HepG2 (cell line): ENCODE measurements around the gene FFAR1. TPM values are rescaled to one million over a fixed set of nuclear protein-coding genes. Genes with fewer than 3 reads are reported as not detected.

Experiments
- ATAC-seq: fragments of 200-7000 bp; cut with Tn5 transposase; 3 replicates; pipeline ENCODE4 v1.9.1; 2020; ENCODE audit warnings: mild to moderate bottlenecking, moderate library complexity
- BruUV-seq: library from RNA; stranded (reverse); fragments of 400-500 nt; replicated peaks from 2 replicates; lab custom pipeline; 2021; lab: Mats Ljungman, UMichigan
- CTCF ChIA-PET: fragments of 300-600 bp; formaldehyde crosslinking; extraction: SDS; loops from one replicate; lab custom pipeline; 2021; ENCODE audit warnings: low total read pairs, inconsistent platforms, low intra/inter-chr PET ratio; lab: Yijun Ruan, JAX
- POLR2A ChIA-PET: fragments of 350-600 bp; sonication (Branson Sonifier 250); formaldehyde crosslinking; loops from one replicate; lab custom pipeline; 2020; ENCODE audit warnings: antibody characterized with exemption, inconsistent platforms; lab: Yijun Ruan, JAX
- DNase-seq: peaks from one replicate; pipeline ENCODE4 v3.0.0-alpha.2; 2015; ENCODE audit warnings: low spot score
- FAIRE-seq: peaks from 3 replicates; lab custom pipeline; 2011; peaks lifted over from hg19 to GRCh38; lab: Jason Lieb, UNC
- H2AFZ ChIP-seq: one replicate; pipeline ENCODE4 v1.6.1; 2011; ENCODE audit warnings: low read length, inconsistent platforms
- H3K27ac ChIP-seq: fragments of 300-600 bp; 3 replicates; pipeline ENCODE4 v1.8.0; 2011; ENCODE audit warnings: mixed run types, mild to moderate bottlenecking, mixed read lengths, low read length, inconsistent platforms; ENCODE audit not compliant: insufficient read depth; ENCODE audit errors: extremely low read length
- H3K27me3 ChIP-seq, 2 experiments: fragments of 200-600 bp in 1 of 2; 2 replicates in 1 of 2; 3 replicates in 1 of 2; pipeline versions ENCODE4 v1.6.0 to v1.8.0; 2011; ENCODE audit warnings: low read length in 2 of 2, mild to moderate bottlenecking in 2 of 2, moderate library complexity in 2 of 2, inconsistent platforms in 1 of 2; ENCODE audit not compliant: insufficient read depth in 2 of 2, control insufficient read depth in 1 of 2
- H3K36me3 ChIP-seq, 2 experiments: fragments of 200-600 bp in 1 of 2; replicated peaks in 1 of 2; 2 replicates in 1 of 2; 3 replicates in 1 of 2; pipeline versions ENCODE4 v1.5.1 to v1.8.0; 2011; ENCODE audit warnings: low read length in 2 of 2, inconsistent platforms in 1 of 2; ENCODE audit not compliant: insufficient read depth in 2 of 2, control insufficient read depth in 1 of 2
- H3K4me1 ChIP-seq: 2 replicates; pipeline ENCODE4 v1.5.1; 2012; ENCODE audit warnings: low read length, inconsistent platforms; ENCODE audit not compliant: insufficient read depth
- H3K4me2 ChIP-seq: 2 replicates; pipeline ENCODE4 v1.6.0; 2011; ENCODE audit warnings: low read depth, low read length, inconsistent platforms
- H3K4me3 ChIP-seq, 3 experiments: fragments of 200-600 bp in 1 of 3; sonication (generic), shearing (Covaris generic) in 1 of 3; replicated peaks in 1 of 3; 2 replicates each; pipeline ENCODE4 v1.5.1; 2011 to 2016; ENCODE audit warnings: low read length in 3 of 3, inconsistent platforms in 2 of 3, low read depth in 2 of 3, mild to moderate bottlenecking in 2 of 3, control low read depth in 1 of 3, mixed read lengths in 1 of 3; ENCODE audit not compliant: insufficient read depth in 1 of 3
- H3K79me2 ChIP-seq: one replicate; pipeline ENCODE4 v1.6.1; 2011; ENCODE audit warnings: low read length, inconsistent platforms; ENCODE audit not compliant: insufficient read depth
- H3K9ac ChIP-seq: 2 replicates; pipeline ENCODE4 v1.6.0; 2011; ENCODE audit warnings: mild to moderate bottlenecking, low read depth, low read length, inconsistent platforms; ENCODE audit not compliant: insufficient read depth
- H3K9me3 ChIP-seq: 2 replicates; pipeline ENCODE4 v1.5.1; 2012; ENCODE audit warnings: mild to moderate bottlenecking, low read length
- H4K20me1 ChIP-seq: 2 replicates; pipeline ENCODE4 v1.6.0; 2011; ENCODE audit warnings: inconsistent platforms, mild to moderate bottlenecking, low read length, moderate library complexity; ENCODE audit not compliant: insufficient read depth
- ATF7 ChIP-seq, 2 experiments: fragments of 450-650 bp in 1 of 2; sonication (generic) in 1 of 2; formaldehyde crosslinking in 1 of 2; IDR thresholded peaks; 2 replicates each; pipeline versions ENCODE4 v1.4.0 to v1.6.1; 2016 to 2020; ENCODE audit warnings: antibody characterized with exemption in 1 of 2, mild to moderate bottlenecking in 1 of 2, missing genetic modification reagents in 1 of 2
- CC2D1A ChIP-seq: sonication (generic); formaldehyde crosslinking; IDR thresholded peaks from 2 replicates; pipeline ENCODE4 v1.8.1; 2023; ENCODE audit warnings: mild to moderate bottlenecking, missing genetic modification reagents
- CHD2 ChIP-seq: IDR thresholded peaks from 2 replicates; pipeline ENCODE4 v1.6.1; 2011; ENCODE audit warnings: low read depth, low read length, improper control_type of control experiment
- FOSL1 ChIP-seq: sonication (generic); formaldehyde crosslinking; IDR thresholded peaks from 2 replicates; pipeline ENCODE4 v1.9.0; 2021; ENCODE audit warnings: missing genetic modification reagents, borderline replicate concordance
- FOXK1 ChIP-seq: sonication (generic); formaldehyde crosslinking; IDR thresholded peaks from 2 replicates; pipeline ENCODE4 v1.4.0; 2020; ENCODE audit warnings: low read depth, missing genetic modification reagents, borderline replicate concordance
- KIAA2018 ChIP-seq: sonication (generic); formaldehyde crosslinking; IDR thresholded peaks from 2 replicates; pipeline ENCODE4 v1.5.0; 2020; ENCODE audit warnings: mild to moderate bottlenecking, missing genetic modification reagents, borderline replicate concordance
- MIER2 ChIP-seq: IDR thresholded peaks from 2 replicates; pipeline ENCODE4 v1.6.1; 2016; ENCODE audit warnings: missing biosample characterization, missing genetic modification reagents
- NFE2L2 ChIP-seq: fragments of 150-350 bp; IDR thresholded peaks from 2 replicates; pipeline ENCODE4 v1.6.1; 2014; ENCODE audit warnings: low read length
- RFXANK ChIP-seq: IDR thresholded peaks from 2 replicates; pipeline ENCODE4 v1.6.1; 2016
- THAP8 ChIP-seq: sonication (generic); formaldehyde crosslinking; IDR thresholded peaks from 2 replicates; pipeline ENCODE4 v1.5.1; 2020; ENCODE audit warnings: missing genetic modification reagents, mild to moderate bottlenecking, borderline replicate concordance
- ZKSCAN8 ChIP-seq: IDR thresholded peaks from 2 replicates; pipeline ENCODE4 v1.6.1; 2016; ENCODE audit warnings: borderline replicate concordance, missing genetic modification reagents, missing compliant biosample characterization
- ZNF430 ChIP-seq: sonication (generic); formaldehyde crosslinking; IDR thresholded peaks from 2 replicates; pipeline ENCODE4 v1.9.0; 2021; ENCODE audit warnings: mild to moderate bottlenecking, missing genetic modification reagents
- ZNF780A ChIP-seq: sonication (generic); formaldehyde crosslinking; IDR thresholded peaks from 2 replicates; pipeline ENCODE4 v1.8.0; 2022; ENCODE audit warnings: mild to moderate bottlenecking, missing genetic modification reagents, moderate library complexity
- ZNF850 ChIP-seq: sonication (generic); formaldehyde crosslinking; conservative IDR thresholded peaks from 2 replicates; pipeline ENCODE4 v1.9.0; 2021; ENCODE audit warnings: mild to moderate bottlenecking, missing genetic modification reagents
- WGBS: methylation state at CpG from one replicate; pipeline ENCODE4 v1.1.6; 2017; ENCODE audit warnings: low lambda C conversion rate; 5-methylcytosine and 5-hydroxymethylcytosine counted together
- in situ Hi-C: cut with HindIII; loops from 2 replicates; pipeline ENCODE4 v1.10.0; 2017; ENCODE audit warnings: low pct_unique_long_range_greater_than_20kb; ENCODE audit not compliant: extremely low pct_ligation_motif_present
- intact Hi-C: fragments of 100-400 bp; cut with micrococcal nuclease; formaldehyde crosslinking; loops from one replicate; pipeline ENCODE4 v1.10.0; 2022; ENCODE audit not compliant: unreplicated experiment
- polyA plus RNA-seq, 8 experiments: library from polyadenylated mRNA; depleted of rRNA in 3 of 8; stranded (reverse) in 7 of 8; unstranded in 1 of 8; fragments of >200 nt; fragmentation: Illumina TruSeq in 4 of 8; extraction: Trizol in 4 of 8; gene quantifications; 2 replicates each; pipeline versions ENCODE4 v1.2.1 to v1.2.3, GENCODE V29; 2011 to 2016; ENCODE audit warnings: low read depth in 4 of 8, missing spikeins in 1 of 8, mixed read lengths in 1 of 8; ENCODE audit not compliant: insufficient read depth in 1 of 8
- total RNA-seq, 5 experiments: library from RNA; depleted of rRNA; stranded (reverse); fragments of >200 nt; fragmentation: Illumina TruSeq; extraction: Trizol; gene quantifications; 2 replicates each; pipeline ENCODE4 v1.2.3, GENCODE V29; 2016; ENCODE audit warnings: low read depth in 1 of 5
- TF ChIP-seq, protein P1 (sequence below): sonication (generic); formaldehyde crosslinking; IDR thresholded peaks from 2 replicates; pipeline ENCODE4 v1.9.0; 2021; ENCODE audit warnings: missing genetic modification reagents, mild to moderate bottlenecking, borderline replicate concordance

FFAR1 gene
- total and polyA plus RNA-seq, 2 of the 13 experiments (the other 11 are each of a cell fraction or from before 2014, with no cell fraction given) = not detected

DNA sequence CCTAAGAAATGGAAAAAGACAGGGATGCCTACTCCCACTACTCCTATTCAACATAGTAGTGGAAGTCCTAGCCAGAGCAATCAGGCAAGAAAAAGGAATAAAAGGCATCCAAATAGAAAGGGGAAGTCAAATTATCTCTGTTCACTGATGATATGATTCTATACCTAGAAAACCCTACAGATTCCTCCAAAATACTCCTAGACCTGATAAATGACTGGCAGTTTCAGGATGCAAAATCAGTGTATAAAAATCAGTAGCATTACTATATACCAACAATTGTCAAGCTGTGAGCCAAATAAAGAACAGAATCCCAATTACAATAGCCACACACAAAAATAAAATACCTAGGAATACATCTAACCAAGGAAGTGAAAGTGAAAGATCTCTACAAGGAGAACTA lies 21.8 kb downstream of the FFAR1 start (continued):
- TF ChIP-seq FOXK1 = no peak
- no peak for TF ChIP-seq ATF7 (IDR thresholded peaks at IDR 0.05)
- TF ChIP-seq ATF7 (CRISPR knock-in tag; IDR thresholded peaks at IDR 0.05) = no peak
- TF ChIP-seq CC2D1A (CRISPR knock-in tag) = no peak

DNA sequence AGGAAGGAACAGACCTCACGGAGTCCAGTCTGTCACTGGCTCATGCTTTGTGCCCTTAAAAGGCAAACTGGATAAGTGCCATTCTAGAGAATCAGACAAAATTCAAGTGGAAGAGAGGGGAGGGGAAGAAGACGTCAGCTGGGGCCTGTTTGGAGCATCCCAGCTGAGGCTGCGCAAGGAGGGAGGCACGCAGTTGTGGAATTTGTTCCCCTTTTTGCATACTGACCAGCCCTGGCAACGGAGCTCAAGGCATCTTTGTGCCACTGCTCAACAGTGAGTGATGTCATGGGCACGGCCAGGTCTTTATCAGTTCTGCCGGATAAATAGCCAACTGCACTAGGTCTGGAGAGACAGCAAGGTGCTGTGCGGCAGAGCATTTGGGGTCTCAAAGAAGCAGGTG lies 23.0 kb downstream of the FFAR1 start, which contains the start of gene GPR42:
TSS of gene GPR42 (plus strand) at position 347 of the 400 bp plus-strand sequence. CDS start 292 bp downstream, outside the sequence.
- H4K20me1 ChIP-seq = no peaks in the 10 kb centered on the region
- in situ Hi-C loops (no loop called here), intact Hi-C loops (no loop called here)
- ChIA-PET CTCF (no interaction called here), POLR2A (no interaction called here)
- WGBS = 48% methylated on average over 6 of the region's 8 CpGs
- H3K4me3 ChIP-seq = no peak within 1 kb of the TSS
- FAIRE-seq = no peak
- H3K4me1 ChIP-seq = peaks cover 13% of the 10 kb centered on the region; the same call in 1 of the 2 replicates
- no peak within 1 kb of the TSS for H3K4me2 ChIP-seq
- DNase-seq = no peak
- H3K9ac ChIP-seq = no peak within 1 kb of the TSS
- no peak within 1 kb of the TSS for H3K27ac ChIP-seq
- H3K27me3 ChIP-seq = peaks cover 0 to 2% of the 10 kb centered on the region in 2 experiments; a peak in 1 of 5 replicates
- no peaks in the 10 kb centered on the region for H3K36me3 ChIP-seq
- H2AFZ ChIP-seq = no peak within 1 kb of the TSS
- TF ChIP-seq ZNF780A (CRISPR knock-in tag) (no peak), MIER2 (no peak), KIAA2018 (CRISPR knock-in tag) (no peak), NFE2L2 (no peak), ZNF430 (CRISPR knock-in tag) (no peak), ZNF850 (CRISPR knock-in tag) (no peak), THAP8 (CRISPR knock-in tag) (no peak), ZKSCAN8 (CRISPR knock-in tag) (no peak), FOSL1 (CRISPR knock-in tag) (no peak), CHD2 (no peak), RFXANK (no peak)
- TF ChIP-seq, protein P1, sequence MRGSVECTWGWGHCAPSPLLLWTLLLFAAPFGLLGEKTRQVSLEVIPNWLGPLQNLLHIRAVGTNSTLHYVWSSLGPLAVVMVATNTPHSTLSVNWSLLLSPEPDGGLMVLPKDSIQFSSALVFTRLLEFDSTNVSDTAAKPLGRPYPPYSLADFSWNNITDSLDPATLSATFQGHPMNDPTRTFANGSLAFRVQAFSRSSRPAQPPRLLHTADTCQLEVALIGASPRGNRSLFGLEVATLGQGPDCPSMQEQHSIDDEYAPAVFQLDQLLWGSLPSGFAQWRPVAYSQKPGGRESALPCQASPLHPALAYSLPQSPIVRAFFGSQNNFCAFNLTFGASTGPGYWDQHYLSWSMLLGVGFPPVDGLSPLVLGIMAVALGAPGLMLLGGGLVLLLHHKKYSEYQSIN = no peak
- TF ChIP-seq, all 625 proteins: peak for 0
- ATAC-seq = no peak
- H3K9me3 ChIP-seq = no peaks in the 10 kb centered on the region
- BruUV-seq = no TSS peak
- H3K79me2 ChIP-seq = no peaks in the 10 kb centered on the region
